Stimulated activated CD8-positive, alpha-beta memory T cell treated with anti-CD3 and anti-CD28 coated beads, Interleukin-15, amount 100 ng/mL, for 48 hours (primary cell): ENCODE data around the gene PPM1J.

Source experiments
- DNase-seq, 2 donors: peaks; one replicate each; pipeline ENCODE4 v3.0.0-alpha.2; 2020; ENCODE audit warnings: low read depth in 2 of 2

PPM1J gene

GRCh38 chr1:112688781-112689193 is 26.3 kb downstream of the PPM1J start:
- no peak for DNase-seq

DNA sequence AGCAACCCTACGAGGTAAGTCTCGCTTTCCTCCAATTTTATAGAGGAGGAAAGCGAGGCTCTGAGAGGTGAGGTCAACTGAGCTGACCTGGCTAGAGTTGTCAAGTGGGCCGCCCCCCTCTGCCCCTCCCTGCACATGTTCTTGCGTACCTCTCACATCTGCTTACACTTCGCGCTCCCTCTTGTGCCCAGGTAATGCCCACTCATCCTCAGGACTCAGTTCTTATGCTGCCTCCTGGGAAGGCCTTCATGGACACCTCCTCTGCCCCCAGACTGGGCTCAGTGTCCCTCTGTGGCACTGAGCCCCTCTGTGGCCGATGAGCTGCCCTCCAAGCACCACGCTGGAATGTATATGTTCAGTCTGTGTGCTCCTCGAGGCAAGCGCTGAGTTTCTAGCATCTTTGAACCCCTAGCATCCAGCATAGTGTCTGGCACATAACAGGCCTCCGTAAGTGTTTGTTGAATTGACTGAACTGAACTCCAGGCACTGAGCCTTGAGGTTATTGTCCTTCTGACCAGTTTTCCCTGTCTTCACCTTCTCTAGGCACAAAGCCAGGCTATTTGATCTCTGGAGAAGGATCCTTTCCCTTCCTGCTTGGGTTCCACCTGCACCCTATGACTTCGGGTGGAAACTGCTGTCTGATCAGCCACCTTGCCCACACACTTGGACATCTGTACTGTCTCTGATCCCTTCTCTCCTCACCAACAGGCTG is 27.2 kb downstream of the PPM1J start:
- DNase-seq: no peak

DNA sequence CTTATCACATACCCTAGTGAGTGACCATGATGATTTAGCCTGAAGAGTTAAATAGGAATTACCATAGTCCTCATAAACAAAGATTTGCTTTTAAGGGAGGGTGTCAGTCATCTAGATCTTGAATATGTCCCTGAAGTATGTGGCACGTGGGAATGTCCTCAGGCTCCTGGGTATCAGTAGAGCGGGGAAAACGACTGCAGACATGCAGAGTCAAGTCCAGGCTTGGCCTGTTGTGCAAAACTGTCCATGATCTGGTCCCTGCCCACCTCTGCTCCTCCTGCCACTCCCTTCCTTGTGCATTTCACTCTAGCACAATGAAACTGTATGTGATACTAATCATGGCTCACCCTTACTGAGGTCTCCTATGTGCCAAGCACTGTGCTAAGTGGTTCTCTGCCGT is 27.8 kb downstream of the PPM1J start:
- no peak for DNase-seq

DNA sequence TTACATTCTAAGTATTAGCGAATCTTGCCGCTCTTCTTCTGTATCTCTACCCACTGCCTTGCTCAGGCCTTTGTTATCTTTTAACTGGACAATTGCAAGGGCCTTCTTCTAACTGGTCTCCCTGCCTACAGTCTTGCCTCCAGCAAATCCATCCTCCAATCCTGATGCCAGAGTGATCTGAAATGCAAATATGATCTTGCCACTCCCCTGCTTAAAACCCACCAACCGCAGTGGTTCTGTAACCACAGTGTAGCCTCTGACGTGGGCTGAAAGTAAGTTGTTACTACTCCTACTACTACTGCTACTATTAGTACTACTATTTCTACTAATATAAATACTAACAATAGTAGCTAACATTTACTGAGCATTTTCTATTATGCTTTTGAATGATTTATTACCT is 28.3 kb downstream of the PPM1J start:
- DNase-seq: no peak

DNA sequence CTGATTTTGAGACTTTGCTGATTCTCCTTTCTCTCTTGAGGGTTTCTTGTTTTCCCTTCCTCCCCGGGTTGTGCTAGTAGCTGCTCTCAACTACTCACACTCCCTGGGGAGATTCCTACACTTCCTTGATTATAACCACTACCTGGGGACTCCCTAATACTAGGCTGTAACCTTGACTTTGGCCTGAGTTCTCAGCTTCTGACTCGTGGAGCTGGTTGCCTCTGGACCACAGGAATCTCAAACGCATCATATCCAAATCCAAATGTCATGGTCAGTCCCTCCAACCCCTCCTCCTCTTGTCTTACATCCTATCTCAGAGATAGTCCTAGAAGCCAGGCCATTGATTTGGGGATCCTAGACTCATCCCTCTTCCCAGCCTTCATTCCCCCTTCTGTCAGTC is 28.7 kb downstream of the PPM1J start:
- DNase-seq: no peak

DNA sequence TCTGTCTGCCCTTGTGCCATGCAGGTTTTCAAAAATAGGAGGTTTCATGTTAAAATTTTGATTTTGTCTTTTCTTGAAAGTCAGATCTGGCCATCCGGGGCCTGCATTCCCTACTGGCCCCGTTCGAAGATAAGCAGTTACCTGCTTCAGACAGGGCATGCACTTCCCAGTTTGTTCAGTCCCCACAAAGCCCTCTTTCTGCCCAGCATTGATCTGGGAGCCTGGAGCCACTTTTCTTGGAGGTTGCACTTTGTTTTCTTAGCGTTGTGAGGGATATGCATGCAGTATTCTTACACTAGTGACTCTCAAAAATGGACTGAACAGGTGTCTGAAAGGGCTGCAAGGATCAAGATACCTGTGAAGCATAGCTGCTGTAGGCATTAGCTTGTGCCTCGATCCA is 29.2 kb downstream of the PPM1J start:
- no peak for DNase-seq

DNA sequence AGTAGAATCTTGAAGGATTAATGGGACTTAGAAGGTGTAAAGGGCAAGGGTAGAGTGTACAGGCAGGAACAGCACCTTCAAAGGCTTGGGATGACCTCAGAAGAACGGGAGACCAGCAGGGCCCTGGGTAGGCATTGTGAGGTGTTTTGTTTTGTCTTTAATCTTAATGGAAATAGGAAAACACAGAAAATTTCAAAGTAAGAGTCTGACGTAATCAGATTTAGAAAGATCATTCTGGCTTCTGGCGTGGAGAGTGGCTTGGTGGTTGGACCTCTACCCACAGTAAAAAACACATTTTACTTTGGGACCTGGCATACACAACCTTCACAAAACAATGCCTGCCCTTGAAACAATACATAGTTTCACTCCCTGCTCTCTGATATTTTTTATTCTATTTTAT is 36.5 kb downstream of the PPM1J start:
- DNase-seq: no peak

- no peak for DNase-seq
Observed at GRCh38 chr1:112677501-112677900, 37.6 kb downstream of the PPM1J start.

- no peak for DNase-seq
Observed at GRCh38 chr1:112676543-112676942, 38.6 kb downstream of the PPM1J start.

- no peak for DNase-seq
Observed at GRCh38 chr1:112675728-112676381, 39.3 kb downstream of the PPM1J start.

DNA sequence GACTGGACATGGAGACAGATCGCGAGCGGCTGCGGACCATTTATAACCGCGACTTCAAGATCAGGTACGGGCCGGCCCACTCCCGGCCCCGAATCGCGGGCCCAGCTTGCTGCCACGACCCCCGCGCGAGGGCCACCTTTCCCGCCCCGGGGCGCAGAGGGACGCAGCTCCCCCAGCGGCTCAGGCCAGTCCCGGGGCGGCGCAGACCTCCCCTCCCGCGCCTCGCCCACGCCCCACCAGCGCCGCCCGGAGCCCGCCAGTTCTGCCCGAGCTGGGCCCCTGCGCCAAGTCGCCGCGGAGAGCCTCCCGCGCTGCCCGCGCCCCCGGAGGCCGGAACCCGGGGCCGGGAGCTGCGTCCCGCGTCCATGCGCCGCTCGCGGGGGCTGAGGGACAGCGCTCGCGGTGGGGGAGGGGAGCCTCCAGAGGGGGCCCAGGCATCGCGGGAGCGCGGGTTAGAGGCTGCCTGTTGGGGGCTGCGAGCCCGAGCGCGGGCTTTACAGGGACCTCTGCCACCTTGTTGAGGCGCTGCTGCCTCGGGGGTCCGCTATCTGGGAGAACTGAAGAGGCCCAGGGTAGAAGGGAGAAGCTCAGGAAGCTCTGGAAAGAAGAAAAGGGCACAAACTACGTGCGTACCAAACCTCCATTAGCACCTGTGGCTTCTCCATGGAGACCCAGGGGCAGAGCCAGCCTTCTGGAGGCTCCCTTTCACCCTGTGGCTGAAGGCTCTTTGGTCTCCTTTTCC is 40.0 kb downstream of the PPM1J start:
- peak; percentile 18 to 20 for DNase-seq

GRCh38 chr1:112674440-112674985 is 40.6 kb downstream of the PPM1J start, which contains the start of gene MOV10:
MOV10 (plus strand) TSS chr1:112674659; CDS start chr1:112674913, 254 bp downstream.
- peak; percentile 39 to 44 for DNase-seq

GRCh38 chr1:112673592-112674439 is 41.3 kb downstream of the PPM1J start:
- no peak for DNase-seq

- DNase-seq: no peak
Observed at GRCh38 chr1:112672842-112673241, 42.3 kb downstream of the PPM1J start.

GRCh38 chr1:112672009-112672408 is 43.1 kb downstream of the PPM1J start:
- no peak for DNase-seq

DNA sequence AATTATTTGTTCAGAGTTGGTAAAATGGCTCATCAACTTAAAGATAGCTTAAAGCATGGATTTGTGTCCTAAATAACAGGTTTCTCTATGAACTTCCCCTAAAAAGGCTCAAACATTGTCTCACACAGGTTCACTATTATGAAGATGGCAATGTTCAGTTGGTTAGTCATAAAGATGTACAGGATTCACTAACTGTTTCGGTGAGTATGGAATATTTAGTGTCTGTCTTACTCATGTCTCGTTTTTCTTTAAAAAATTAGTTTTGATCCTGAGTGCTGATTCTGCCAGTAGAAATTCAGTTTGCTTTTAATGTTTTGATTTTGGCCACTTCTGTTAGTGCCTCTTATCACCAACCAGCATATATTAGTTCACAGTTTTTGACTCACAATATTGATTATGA is 48.2 kb downstream of the PPM1J start:
- no peak for DNase-seq

GRCh38 chr1:112665857-112666256 is 49.3 kb downstream of the PPM1J start:
- no peak for DNase-seq
